NT2/D1 (cell line): ENCODE data around the gene ABCE1.

Experiments used
- DNase-seq: peaks from one replicate; pipeline ENCODE4 v3.0.0-alpha.2; 2011; ENCODE audit warnings: low read depth, low spot score
- H3K27me3 ChIP-seq: 2 replicates; pipeline ENCODE4 v1.6.0; 2011; ENCODE audit warnings: mild to moderate bottlenecking; ENCODE audit not compliant: insufficient read length, insufficient read depth
- H3K36me3 ChIP-seq: 2 replicates; pipeline ENCODE4 v1.6.1; 2011; ENCODE audit warnings: mild to moderate bottlenecking, low read length, mixed read lengths; ENCODE audit not compliant: insufficient read depth, insufficient read length
- H3K4me1 ChIP-seq: 2 replicates; pipeline ENCODE4 v1.5.1; 2011; ENCODE audit not compliant: insufficient read depth, insufficient read length
- H3K4me3 ChIP-seq: 2 replicates; pipeline ENCODE4 v1.5.1; 2011; ENCODE audit warnings: low read depth; ENCODE audit not compliant: insufficient read length
- H3K9ac ChIP-seq: 2 replicates; pipeline ENCODE4 v1.6.0; 2011; ENCODE audit warnings: low read depth; ENCODE audit not compliant: insufficient read length
- H3K9me3 ChIP-seq: 2 replicates; pipeline ENCODE4 v1.5.1; 2011; ENCODE audit warnings: mild to moderate bottlenecking, low read length; ENCODE audit not compliant: insufficient read depth
- SUZ12 ChIP-seq: IDR thresholded peaks from 2 replicates; pipeline ENCODE4 v1.6.1; 2011; ENCODE audit not compliant: insufficient read length, insufficient read depth; ENCODE audit errors: extremely low read depth
- YY1 ChIP-seq: IDR thresholded peaks from 2 replicates; pipeline ENCODE4 v1.6.1; 2011; ENCODE audit not compliant: insufficient read length, insufficient read depth
- ZNF274 ChIP-seq: IDR thresholded peaks from 2 replicates; pipeline ENCODE4 v1.6.1; 2011; ENCODE audit warnings: mild to moderate bottlenecking, low read depth, low read length

The ABCE1 gene

GRCh38 chr4:145102619-145103018 is 4.5 kb downstream of the ABCE1 start:
- Histone ChIP-seq H3K36me3 (peaks cover 63% of the 10 kb centered on the region), H3K4me3 (no peak overlapping the region), H3K9ac (no peak overlapping the region), H3K9me3 (no peaks in the 10 kb centered on the region), H3K4me1 (no peaks in the 10 kb centered on the region), H3K27me3 (no peaks in the 10 kb centered on the region)
- TF ChIP-seq YY1, result no peak
- no peak for TF ChIP-seq SUZ12
- TF ChIP-seq ZNF274, result no peak
- DNase-seq, result no peak

DNA sequence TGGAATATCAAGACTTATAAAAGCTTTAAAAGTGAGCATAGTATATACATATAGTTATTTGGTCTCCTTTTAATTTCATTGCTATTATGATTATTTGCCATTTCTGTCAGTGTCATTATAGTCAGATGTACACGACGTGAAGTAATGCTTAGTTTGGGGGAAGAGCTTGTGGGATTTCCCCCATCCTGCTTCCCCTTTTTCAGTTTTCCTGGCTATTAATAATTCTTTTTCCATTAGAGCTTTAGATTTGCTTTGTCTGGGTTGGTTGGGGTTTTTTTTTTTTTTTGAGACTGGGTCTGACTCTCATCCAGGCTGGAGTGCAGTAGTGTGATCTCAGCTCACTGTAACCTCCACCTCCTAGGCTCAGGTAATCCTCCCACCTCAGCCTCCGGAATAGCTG is 5.4 kb downstream of the ABCE1 start:
- H3K4me1 ChIP-seq, result no peaks in the 10 kb centered on the region
- DNase-seq, result no peak
- H3K4me3 ChIP-seq, result no peak overlapping the region
- TF ChIP-seq SUZ12, result no peak
- no peak for TF ChIP-seq YY1
- TF ChIP-seq ZNF274, result no peak
- H3K27me3 ChIP-seq, result no peaks in the 10 kb centered on the region
- H3K9me3 ChIP-seq, result no peaks in the 10 kb centered on the region
- H3K9ac ChIP-seq, result no peak overlapping the region
- H3K36me3 ChIP-seq, result peaks cover 72% of the 10 kb centered on the region

GRCh38 chr4:145107126-145107525 is 9.0 kb downstream of the ABCE1 start:
- H3K9me3 ChIP-seq, result no peaks in the 10 kb centered on the region
- no peak overlapping the region for H3K9ac ChIP-seq
- H3K4me1 ChIP-seq, result no peaks in the 10 kb centered on the region
- peaks cover 84% of the 10 kb centered on the region for H3K36me3 ChIP-seq
- TF ChIP-seq YY1 (no peak), SUZ12 (no peak), ZNF274 (no peak)
- H3K4me3 ChIP-seq, result no peak overlapping the region
- DNase-seq, result no peak
- no peaks in the 10 kb centered on the region for H3K27me3 ChIP-seq

- no peak for TF ChIP-seq SUZ12
- no peak for TF ChIP-seq ZNF274
- TF ChIP-seq YY1, result no peak
- H3K36me3 ChIP-seq, result peaks cover 90% of the 10 kb centered on the region
Observed at GRCh38 chr4:145108128-145108527, 10.0 kb downstream of the ABCE1 start.

DNA sequence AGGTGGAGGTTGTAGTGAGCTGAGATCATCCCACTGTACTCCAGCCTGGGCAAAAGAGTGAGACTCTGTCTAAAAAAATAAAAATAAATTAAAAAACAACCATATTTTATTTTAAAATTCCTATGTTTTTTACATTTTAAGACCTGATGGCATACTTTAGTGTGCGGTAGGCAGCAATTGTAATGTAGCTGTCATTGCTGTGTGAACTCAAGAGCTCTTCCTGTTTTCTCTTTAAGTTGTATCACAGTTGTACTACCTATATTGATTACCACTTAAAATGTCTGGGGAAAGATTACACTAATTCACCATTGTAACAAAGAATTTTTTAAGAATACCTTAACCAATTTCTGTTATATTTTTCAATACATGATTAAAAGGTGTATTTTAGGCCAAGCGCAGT is 27.3 kb downstream of the ABCE1 start:
- Histone ChIP-seq H3K4me1 (no peaks in the 10 kb centered on the region), H3K9ac (no peak overlapping the region), H3K4me3 (no peak overlapping the region), H3K27me3 (no peaks in the 10 kb centered on the region), H3K36me3 (peaks cover 86% of the 10 kb centered on the region), H3K9me3 (no peaks in the 10 kb centered on the region)
- no peak for TF ChIP-seq SUZ12
- no peak for DNase-seq

More at GRCh38 chr4:145108128-145108527, 10.0 kb downstream of the ABCE1 start:
- DNase-seq, result no peak
- Histone ChIP-seq H3K9ac (no peak overlapping the region), H3K4me3 (no peak overlapping the region), H3K9me3 (no peaks in the 10 kb centered on the region), H3K27me3 (no peaks in the 10 kb centered on the region), H3K4me1 (no peaks in the 10 kb centered on the region)

- Histone ChIP-seq H3K36me3 (peaks cover 46% of the 10 kb centered on the region), H3K9ac (no peak overlapping the region), H3K4me1 (no peaks in the 10 kb centered on the region), H3K27me3 (no peaks in the 10 kb centered on the region), H3K4me3 (no peak overlapping the region), H3K9me3 (no peaks in the 10 kb centered on the region)
- TF ChIP-seq YY1 (no peak), SUZ12 (no peak), ZNF274 (no peak)
- DNase-seq, result no peak
Observed at GRCh38 chr4:145130130-145130529, 32.0 kb downstream of the ABCE1 start.

DNA sequence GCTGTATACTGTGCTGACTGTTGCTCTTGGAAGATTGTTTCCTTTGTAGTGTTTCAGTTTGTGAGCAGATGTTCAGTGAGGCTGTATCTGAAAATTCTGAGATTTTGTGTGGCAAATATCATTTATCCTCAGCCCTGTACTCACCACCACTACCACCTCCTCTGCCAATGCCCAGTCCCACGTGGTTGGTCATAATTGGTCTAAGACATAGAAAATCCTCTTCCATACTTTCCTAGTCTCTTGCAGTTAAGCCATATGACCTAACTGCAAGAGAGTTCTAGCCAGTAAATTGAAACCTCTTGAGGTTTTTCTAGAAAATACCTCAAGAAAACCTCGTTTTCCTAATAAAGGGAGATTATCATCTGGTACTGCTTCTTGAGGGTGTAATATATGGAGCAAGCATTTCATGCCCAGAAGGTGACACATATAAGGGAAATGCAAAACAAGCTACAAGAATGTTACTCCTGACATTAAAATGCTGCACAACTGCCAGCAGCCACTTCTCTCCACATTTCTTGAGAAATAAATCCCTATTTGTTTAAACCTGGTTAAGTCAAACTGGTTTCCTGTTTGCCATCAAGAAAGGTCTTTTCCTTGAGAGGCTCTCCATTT is 32.8 kb downstream of the ABCE1 start:
- Histone ChIP-seq H3K4me1 (no peaks in the 10 kb centered on the region), H3K27me3 (no peaks in the 10 kb centered on the region), H3K9ac (no peak overlapping the region), H3K36me3 (peaks cover 39% of the 10 kb centered on the region), H3K4me3 (no peak overlapping the region), H3K9me3 (no peaks in the 10 kb centered on the region)
- DNase-seq, result no peak
- no peak for TF ChIP-seq SUZ12
- TF ChIP-seq YY1, result no peak
- TF ChIP-seq ZNF274, result no peak

DNA sequence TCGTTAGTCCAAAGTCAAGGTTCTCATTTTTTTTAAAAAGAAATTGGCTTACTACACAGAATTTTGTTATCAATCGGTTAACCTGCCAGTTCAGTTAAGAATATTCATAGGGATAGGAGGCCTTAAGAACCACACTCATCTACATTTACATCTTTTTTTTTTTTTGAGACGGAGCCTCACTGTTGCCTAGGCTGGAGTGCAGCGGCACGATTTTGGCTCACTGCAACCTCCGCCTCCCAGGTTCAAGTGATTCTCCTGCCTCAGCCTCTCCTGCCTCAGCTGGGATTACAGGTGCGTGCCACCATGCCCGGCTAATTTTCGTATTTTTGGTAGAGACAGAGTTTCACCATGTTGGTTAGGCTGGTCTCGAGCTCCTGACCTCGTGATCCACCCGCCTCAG is 33.7 kb downstream of the ABCE1 start:
- Histone ChIP-seq H3K9ac (no peak overlapping the region), H3K4me1 (no peaks in the 10 kb centered on the region), H3K27me3 (no peaks in the 10 kb centered on the region), H3K4me3 (no peak overlapping the region), H3K36me3 (peaks cover 34% of the 10 kb centered on the region), H3K9me3 (no peaks in the 10 kb centered on the region)
- DNase-seq, result no peak
- no peak for TF ChIP-seq YY1
- TF ChIP-seq ZNF274, result no peak
- TF ChIP-seq SUZ12, result no peak
